Osteocyte (in vitro differentiated cells): ENCODE results near the gene KLHL33. TPM values are rescaled to one million over a fixed set of nuclear protein-coding genes. Genes with fewer than 3 reads are reported as not detected.

ENCODE experiments used
- DNase-seq: peaks from one replicate; pipeline ENCODE4 v3.0.0; 2021; ENCODE audit warnings: mixed read lengths; ENCODE audit not compliant: unreplicated experiment; ENCODE audit errors: extremely low spot score
- H3K27ac Mint-ChIP-seq: one replicate; pipeline ENCODE4 v1.8.0; 2021; ENCODE audit warnings: mild to moderate bottlenecking, mixed read lengths; ENCODE audit not compliant: unreplicated experiment
- H3K27me3 Mint-ChIP-seq: one replicate; pipeline ENCODE4 v1.8.0; 2021; ENCODE audit warnings: mixed read lengths; ENCODE audit not compliant: unreplicated experiment
- H3K36me3 Mint-ChIP-seq: one replicate; pipeline ENCODE4 v1.8.0; 2021; ENCODE audit warnings: mixed read lengths; ENCODE audit not compliant: unreplicated experiment
- H3K4me1 Mint-ChIP-seq: one replicate; pipeline ENCODE4 v1.8.0; 2021; ENCODE audit warnings: mixed read lengths; ENCODE audit not compliant: unreplicated experiment
- H3K4me3 Mint-ChIP-seq: one replicate; pipeline ENCODE4 v1.8.0; 2021; ENCODE audit warnings: mild to moderate bottlenecking, moderate library complexity, mixed read lengths; ENCODE audit not compliant: unreplicated experiment
- H3K9me3 Mint-ChIP-seq: one replicate; pipeline ENCODE4 v1.8.0; 2021; ENCODE audit warnings: mixed read lengths; ENCODE audit not compliant: unreplicated experiment
- CTCF ChIP-seq: fragments of 200-600 bp; sonication (generic); IDR thresholded peaks from 2 replicates; pipeline ENCODE4 v1.5.0; 2021; ENCODE audit warnings: antibody characterized with exemption, mild to moderate bottlenecking, moderate library complexity
- total RNA-seq: library from RNA; stranded (reverse); gene quantifications from 2 replicates; pipeline ENCODE4 v1.2.1, GENCODE V29; 2021

Gene KLHL33
- total RNA-seq, 1 donor from 2014 or later = 0.08 TPM

- H3K9me3 Mint-ChIP-seq = no peaks in the 10 kb centered on the region
- H3K4me3 Mint-ChIP-seq = peak overlapping the region; percentile 95
- no peak for DNase-seq
- peaks cover 16% of the 10 kb centered on the region for H3K4me1 Mint-ChIP-seq
- no peak for TF ChIP-seq CTCF
- H3K36me3 Mint-ChIP-seq = peaks cover 6% of the 10 kb centered on the region
- peak overlapping the region; percentile 91 for H3K27ac Mint-ChIP-seq
- peaks cover 9% of the 10 kb centered on the region for H3K27me3 Mint-ChIP-seq
These were observed 32.8 kb upstream of the KLHL33 start for GRCh38 chr14:20468764-20469241.

GRCh38 chr14:20461225-20462141 is 25.5 kb upstream of the KLHL33 start, which contains the start of gene PIP4P1:
Gene PIP4P1, minus strand, starts transcription at chr14:20461434. Its CDS starts 109 bp downstream, at chr14:20461325.
- peak within 1 kb of the TSS; percentile 71 for H3K4me3 Mint-ChIP-seq
- no peak for TF ChIP-seq CTCF
- peaks cover 26% of the 10 kb centered on the region for H3K36me3 Mint-ChIP-seq
- H3K27me3 Mint-ChIP-seq = peaks cover 7% of the 10 kb centered on the region
- H3K27ac Mint-ChIP-seq = peak within 1 kb of the TSS; percentile 92
- H3K4me1 Mint-ChIP-seq = peaks cover 16% of the 10 kb centered on the region
- peak; percentile 99 for DNase-seq
- no peaks in the 10 kb centered on the region for H3K9me3 Mint-ChIP-seq

- Mint-ChIP-seq H3K27ac (peak overlapping the region; percentile 81), H3K36me3 (peaks cover 26% of the 10 kb centered on the region), H3K27me3 (peaks cover 5% of the 10 kb centered on the region), H3K4me3 (peak overlapping the region; percentile 71), H3K9me3 (no peaks in the 10 kb centered on the region), H3K4me1 (peaks cover 16% of the 10 kb centered on the region)
- no peak for TF ChIP-seq CTCF
- no peak for DNase-seq
These were observed 24.7 kb upstream of the KLHL33 start for GRCh38 chr14:20460458-20461224.

GRCh38 chr14:20458031-20458789 is 22.2 kb upstream of the KLHL33 start:
- Mint-ChIP-seq H3K4me1 (peaks cover 19% of the 10 kb centered on the region), H3K4me3 (no peak overlapping the region), H3K36me3 (peaks cover 26% of the 10 kb centered on the region), H3K27me3 (no peaks in the 10 kb centered on the region), H3K9me3 (no peaks in the 10 kb centered on the region), H3K27ac (no peak overlapping the region)
- TF ChIP-seq CTCF = no peak
- DNase-seq = no peak
